Measurements from ENCODE around the gene GRIK3. TPM values are rescaled to one million over a fixed set of nuclear protein-coding genes. Genes with fewer than 3 reads are reported as not detected.

The GRIK3 gene
- total RNA-seq, 4 donors from 2014 or later, result under 0.01 to 0.16 TPM; not detected in 2

DNA sequence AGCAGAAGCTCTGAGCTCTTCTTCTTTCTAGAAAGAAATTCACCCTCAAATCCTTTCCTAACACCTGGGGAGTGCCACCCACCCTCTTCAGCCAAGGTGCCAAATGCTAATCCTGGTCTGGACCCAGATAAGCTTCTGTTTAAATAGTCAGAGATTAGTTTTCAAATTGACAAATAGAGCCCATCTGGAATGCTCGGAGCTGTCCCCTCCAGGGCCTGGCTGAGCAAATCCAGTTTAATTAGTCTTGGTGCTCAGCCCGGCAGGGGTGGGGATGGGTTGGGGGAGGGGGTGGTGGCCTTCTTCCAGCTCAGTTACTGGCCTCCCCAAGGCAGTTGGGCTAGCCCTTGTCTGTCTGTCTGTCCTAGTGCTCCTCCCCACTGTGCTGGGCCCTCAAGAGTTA lies 269.5 kb downstream of the GRIK3 start:
- TF ChIP-seq, protein P1, sequence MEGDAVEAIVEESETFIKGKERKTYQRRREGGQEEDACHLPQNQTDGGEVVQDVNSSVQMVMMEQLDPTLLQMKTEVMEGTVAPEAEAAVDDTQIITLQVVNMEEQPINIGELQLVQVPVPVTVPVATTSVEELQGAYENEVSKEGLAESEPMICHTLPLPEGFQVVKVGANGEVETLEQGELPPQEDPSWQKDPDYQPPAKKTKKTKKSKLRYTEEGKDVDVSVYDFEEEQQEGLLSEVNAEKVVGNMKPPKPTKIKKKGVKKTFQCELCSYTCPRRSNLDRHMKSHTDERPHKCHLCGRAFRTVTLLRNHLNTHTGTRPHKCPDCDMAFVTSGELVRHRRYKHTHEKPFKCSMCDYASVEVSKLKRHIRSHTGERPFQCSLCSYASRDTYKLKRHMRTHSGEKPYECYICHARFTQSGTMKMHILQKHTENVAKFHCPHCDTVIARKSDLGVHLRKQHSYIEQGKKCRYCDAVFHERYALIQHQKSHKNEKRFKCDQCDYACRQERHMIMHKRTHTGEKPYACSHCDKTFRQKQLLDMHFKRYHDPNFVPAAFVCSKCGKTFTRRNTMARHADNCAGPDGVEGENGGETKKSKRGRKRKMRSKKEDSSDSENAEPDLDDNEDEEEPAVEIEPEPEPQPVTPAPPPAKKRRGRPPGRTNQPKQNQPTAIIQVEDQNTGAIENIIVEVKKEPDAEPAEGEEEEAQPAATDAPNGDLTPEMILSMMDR (IDR thresholded peaks at IDR 0.05; ENCODE audit: low read depth), result no peak

DNA sequence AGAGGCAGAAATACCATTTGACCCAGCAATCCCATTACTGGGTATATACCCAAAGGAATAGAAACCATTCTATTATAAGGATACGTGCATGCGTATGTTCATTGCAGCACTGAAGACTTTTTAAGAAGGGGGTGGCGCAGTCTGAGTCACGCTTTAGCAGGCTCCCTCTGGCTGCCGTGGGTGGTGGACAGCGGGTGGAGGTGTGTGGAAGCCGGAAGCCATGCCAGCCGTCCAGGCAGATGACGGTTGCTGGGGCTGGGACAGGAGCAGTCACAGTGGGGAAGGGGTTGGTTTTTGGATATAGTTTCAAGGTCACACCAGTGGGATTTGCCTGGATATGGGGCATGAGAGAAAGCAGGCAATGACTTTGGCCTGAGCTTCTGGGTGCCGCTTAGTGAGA lies 270.5 kb downstream of the GRIK3 start:
- TF ChIP-seq, protein P1 (IDR thresholded peaks at IDR 0.05; ENCODE audit: low read depth), result no peak

DNA sequence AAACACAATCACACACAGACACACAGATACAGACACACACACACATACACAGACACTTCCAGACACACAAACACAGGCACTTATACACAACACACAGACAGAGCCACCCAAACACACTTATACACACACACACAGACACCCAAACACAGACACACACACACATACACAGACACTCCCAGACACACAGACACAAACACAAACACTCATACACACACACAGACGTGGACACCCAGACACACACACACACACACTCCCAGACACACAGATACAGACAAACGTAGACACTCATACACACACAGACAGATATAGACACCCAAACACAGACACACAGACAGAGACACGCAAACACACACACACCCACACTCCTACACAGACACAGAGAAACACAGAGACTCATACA lies 272.1 kb downstream of the GRIK3 start:
- TF ChIP-seq, protein P1 (IDR thresholded peaks at IDR 0.05; ENCODE audit: low read depth), result no peak

DNA sequence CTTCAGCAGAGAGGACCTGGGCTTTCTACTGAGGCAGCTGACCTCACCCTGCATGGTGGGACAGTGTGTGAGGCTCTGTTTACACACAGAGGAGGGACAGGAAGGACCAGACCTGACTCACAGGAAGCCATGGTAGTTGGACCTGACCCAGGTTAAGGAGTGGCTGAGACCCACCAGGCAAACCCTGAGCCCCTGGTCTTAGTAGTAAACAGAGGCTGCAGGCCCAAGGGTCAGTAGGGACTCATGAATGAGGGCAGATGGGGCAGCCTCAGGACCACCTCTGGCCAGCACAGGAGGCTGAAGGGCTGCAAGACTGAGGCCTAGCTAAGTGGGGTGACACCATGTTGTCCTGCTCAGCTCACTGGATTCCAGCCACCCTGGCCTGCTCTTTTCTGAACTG lies 273.2 kb downstream of the GRIK3 start:
- TF ChIP-seq, protein P1 (IDR thresholded peaks at IDR 0.05; ENCODE audit: low read depth), result no peak

DNA sequence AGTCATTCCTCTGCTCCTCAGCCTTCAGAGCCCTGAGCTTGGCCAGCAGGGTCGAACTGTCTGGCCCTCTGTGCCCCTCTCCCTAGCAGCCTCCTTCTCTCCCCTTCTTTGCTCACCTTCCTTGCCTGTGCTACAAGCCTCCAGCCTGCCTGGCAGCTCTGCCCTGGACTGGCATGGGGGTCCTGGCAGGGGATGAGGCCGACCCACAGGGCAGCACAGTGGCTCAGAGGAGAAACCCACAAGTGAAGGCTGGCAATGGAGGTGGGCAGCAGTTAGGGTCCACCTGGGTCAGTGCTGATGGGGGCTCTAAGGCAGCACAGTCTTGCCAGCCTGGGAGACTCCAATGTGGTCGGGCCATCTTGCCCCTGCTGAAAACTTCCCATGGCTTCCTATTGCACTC lies 274.2 kb downstream of the GRIK3 start:
- TF ChIP-seq, protein P1 (IDR thresholded peaks at IDR 0.05; ENCODE audit: low read depth), result no peak

DNA sequence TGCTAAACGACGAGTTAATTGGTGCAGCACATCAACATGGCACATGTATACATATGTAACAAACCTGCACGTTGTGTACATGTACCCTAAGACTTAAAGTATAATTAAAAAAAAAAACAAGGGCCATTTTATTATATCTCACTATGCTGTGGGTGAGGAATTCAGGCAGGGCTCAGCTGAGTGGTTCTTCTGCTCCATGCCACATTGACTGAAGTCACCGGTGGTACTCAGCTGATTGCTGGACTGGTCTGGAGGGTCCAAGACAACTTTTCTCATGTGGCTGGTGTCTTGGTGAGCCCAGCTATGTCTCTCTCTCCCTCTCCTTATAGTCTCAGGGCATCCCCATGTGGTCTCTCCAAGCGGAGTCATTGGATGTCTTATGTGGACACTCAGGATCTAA lies 275.0 kb downstream of the GRIK3 start:
- TF ChIP-seq, protein P1 (IDR thresholded peaks at IDR 0.05; ENCODE audit: low read depth), result no peak

DNA sequence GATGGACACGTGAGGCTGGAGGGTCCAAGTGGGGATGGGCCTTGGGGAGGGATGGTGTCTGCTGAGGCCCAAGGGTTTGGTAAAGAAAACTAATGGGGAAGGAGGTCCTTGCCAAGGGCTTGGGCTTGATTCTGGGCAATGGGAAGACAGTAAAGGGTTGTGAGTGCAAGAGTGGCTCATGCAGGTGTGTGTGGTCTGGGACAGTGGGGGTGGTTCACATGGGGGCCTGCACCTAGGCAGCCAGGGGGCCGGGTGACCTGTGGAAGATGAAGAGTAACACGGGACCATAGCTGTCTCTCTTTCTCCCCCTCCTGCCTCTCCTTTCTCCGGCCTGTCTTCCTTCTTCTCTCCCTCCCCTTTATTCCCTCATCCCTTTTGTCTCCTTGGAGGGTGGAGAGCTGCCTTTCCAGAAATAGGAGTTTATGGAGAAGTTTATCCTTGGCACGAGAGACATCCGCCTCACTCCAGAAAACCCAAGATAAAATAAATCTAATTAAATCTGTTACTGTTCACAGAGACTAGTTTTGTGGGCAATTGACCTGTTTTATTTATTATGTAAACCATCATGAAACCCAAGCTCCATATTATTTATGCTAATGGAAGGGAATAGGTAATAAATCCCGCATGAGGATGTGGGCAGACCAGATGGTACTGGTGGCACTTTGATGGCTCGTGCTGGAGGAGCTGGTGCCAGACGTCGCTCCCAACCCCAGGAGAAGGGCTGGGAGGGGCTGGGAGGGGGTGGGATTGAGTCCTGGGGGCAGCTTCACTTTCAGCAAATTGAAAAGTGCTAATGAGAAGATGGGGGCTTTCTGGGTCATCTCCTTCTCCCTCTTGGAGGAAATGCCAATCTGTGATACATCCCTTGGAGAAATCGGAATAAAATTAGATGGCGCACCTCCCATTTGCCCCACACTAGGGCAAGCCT lies 278.7 kb downstream of the GRIK3 start:
- TF ChIP-seq, protein P1 (IDR thresholded peaks at IDR 0.05; ENCODE audit: low read depth), result no peak

All from subcutaneous adipose tissue (tissue), 4 donors.